Testis (tissue), 2 donors: ENCODE results near the gene RASL11A.

Experiments used
- CTCF ChIP-seq, 3 experiments: fragments of 450-650 bp in 2 of 3; fragments of 200-600 bp in 1 of 3; sonication (generic) in 1 of 3; IDR thresholded peaks; one replicate each; pipeline ENCODE4 v1.5.1; 2016 to 2019; ENCODE audit warnings: antibody characterized with exemption in 3 of 3, mild to moderate bottlenecking in 2 of 3, moderate library complexity in 1 of 3
- POLR2A ChIP-seq: fragments of 450-650 bp; IDR thresholded peaks from one replicate; pipeline ENCODE4 v1.6.1; 2017; ENCODE audit warnings: antibody characterized with exemption, mild to moderate bottlenecking, moderate library complexity

GRCh38 chr13:27259831-27260230 lies 10.8 kb upstream of the RASL11A start:
- TF ChIP-seq POLR2A (no peak), CTCF (IDR thresholded peaks at IDR 0.05) (no peak)
